IMR-90 (cell line): ENCODE data around the gene TLK2. TPM values are rescaled to one million over a fixed set of nuclear protein-coding genes. Genes with fewer than 3 reads are reported as not detected.
"Not testable (repeated sequence)": the region's sequence is repeated elsewhere in the genome, so short reads cannot be mapped to it uniquely, and the experiment has no call there.

Experiments used
- ATAC-seq: fragments of 200-7000 bp; cut with Tn5 transposase; 2 replicates; pipeline ENCODE4 v1.9.1; 2020; ENCODE audit warnings: low read depth, mild to moderate bottlenecking, moderate library complexity
- BruUV-seq: library from RNA; stranded (reverse); fragments of 400-500 nt; replicated peaks from 2 replicates; lab custom pipeline; 2021; lab: Mats Ljungman, UMichigan
- CTCF ChIA-PET: fragments of 300-600 bp; formaldehyde crosslinking; extraction: SDS; loops from one replicate; lab custom pipeline; 2021; ENCODE audit warnings: antibody characterized with exemption; lab: Yijun Ruan, JAX
- POLR2A ChIA-PET: fragments of 300-600 bp; sonication (Branson Sonifier 250); formaldehyde crosslinking; loops from one replicate; lab custom pipeline; 2022; ENCODE audit warnings: antibody characterized with exemption; ENCODE audit not compliant: unreplicated experiment; lab: Charles Lee
- DNase-seq: peaks from one replicate; pipeline ENCODE4 v3.0.0; 2013
- H2AFZ ChIP-seq: replicated peaks from 2 replicates; pipeline ENCODE3; 2013; ENCODE audit warnings: low read length, mild to moderate bottlenecking; ENCODE audit not compliant: poor library complexity
- H2AK5ac ChIP-seq: 2 replicates; pipeline ENCODE4 v1.6.1; 2013; ENCODE audit warnings: low read depth, low read length, inconsistent platforms
- H2AK9ac ChIP-seq: replicated peaks from 2 replicates; pipeline ENCODE3; 2013; ENCODE audit warnings: mild to moderate bottlenecking, low read depth, low read length, moderate library complexity; ENCODE audit not compliant: poor library complexity
- H2BK120ac ChIP-seq: 2 replicates; pipeline ENCODE4 v1.6.1; 2013; ENCODE audit warnings: low read depth, low read length, inconsistent platforms
- H2BK15ac ChIP-seq: 3 replicates; pipeline ENCODE4 v1.6.1; 2013; ENCODE audit warnings: low read depth, low read length, inconsistent platforms
- H2BK20ac ChIP-seq: 2 replicates; pipeline ENCODE4 v1.6.1; 2013; ENCODE audit warnings: low read depth, mild to moderate bottlenecking, inconsistent platforms, low read length, moderate library complexity
- H2BK5ac ChIP-seq: 2 replicates; pipeline ENCODE4 v1.6.1; 2013; ENCODE audit warnings: mild to moderate bottlenecking, low read depth, low read length, inconsistent platforms; ENCODE audit not compliant: poor library complexity, severe bottlenecking
- H3K14ac ChIP-seq: replicated peaks from 2 replicates; pipeline ENCODE4 v1.6.1; 2013; ENCODE audit warnings: low read depth, low read length, inconsistent platforms
- H3K18ac ChIP-seq: 2 replicates; pipeline ENCODE4 v1.6.1; 2013; ENCODE audit warnings: low read depth, low read length, control low read depth
- H3K23ac ChIP-seq: 2 replicates; pipeline ENCODE4 v1.6.1; 2013; ENCODE audit warnings: low read depth, low read length, inconsistent platforms
- H3K27ac ChIP-seq: 2 replicates; pipeline ENCODE4 v1.5.1; 2013; ENCODE audit warnings: mild to moderate bottlenecking, control low read depth, low read length; ENCODE audit not compliant: insufficient read depth
- H3K27me3 ChIP-seq: 2 replicates; pipeline ENCODE4 v1.6.1; 2013; ENCODE audit warnings: low read length; ENCODE audit not compliant: control insufficient read depth, insufficient read depth
- H3K36me3 ChIP-seq: 2 replicates; pipeline ENCODE4 v1.6.1; 2013; ENCODE audit warnings: low read length, mixed read lengths; ENCODE audit not compliant: control insufficient read depth, insufficient read depth
- H3K4ac ChIP-seq: 2 replicates; pipeline ENCODE4 v1.6.1; 2013; ENCODE audit warnings: low read depth, low read length, inconsistent platforms
- H3K4me1 ChIP-seq: 2 replicates; pipeline ENCODE4 v1.6.1; 2013; ENCODE audit warnings: low read length, mixed read lengths; ENCODE audit not compliant: control insufficient read depth, insufficient read depth
- H3K4me2 ChIP-seq: 2 replicates; pipeline ENCODE4 v1.6.1; 2013; ENCODE audit warnings: low read depth, mild to moderate bottlenecking, control low read depth, low read length, moderate library complexity
- H3K4me3 ChIP-seq: 2 replicates; pipeline ENCODE4 v1.5.1; 2013; ENCODE audit warnings: low read depth, mild to moderate bottlenecking, control low read depth, low read length, moderate library complexity; ENCODE audit not compliant: insufficient read depth
- H3K56ac ChIP-seq: 2 replicates; pipeline ENCODE4 v1.6.1; 2013; ENCODE audit warnings: low read length, inconsistent platforms; ENCODE audit not compliant: insufficient read depth; ENCODE audit errors: extremely low read depth
- H3K79me1 ChIP-seq, 2 experiments: 2 replicates each; pipeline ENCODE4 v1.6.1; 2013; ENCODE audit warnings: low read length in 2 of 2, inconsistent platforms in 1 of 2, low read depth in 1 of 2
- H3K9ac ChIP-seq: 2 replicates; pipeline ENCODE4 v1.6.1; 2013; ENCODE audit warnings: low read depth, low read length, control low read depth
- H3K9me1 ChIP-seq: 2 replicates; pipeline ENCODE4 v1.6.1; 2013; ENCODE audit warnings: low read length, inconsistent platforms; ENCODE audit not compliant: insufficient read depth
- H3K9me3 ChIP-seq: 2 replicates; pipeline ENCODE4 v1.6.1; 2013; ENCODE audit warnings: low read length; ENCODE audit not compliant: control insufficient read depth, insufficient read depth
- H4K20me1 ChIP-seq: 2 replicates; pipeline ENCODE4 v1.6.1; 2013; ENCODE audit warnings: low read length, inconsistent platforms; ENCODE audit not compliant: insufficient read depth
- H4K5ac ChIP-seq: 2 replicates; pipeline ENCODE4 v1.6.1; 2013; ENCODE audit warnings: mild to moderate bottlenecking, low read depth, low read length, control low read depth
- H4K8ac ChIP-seq, 2 experiments: 2 replicates each; pipeline ENCODE4 v1.6.1; 2013; ENCODE audit warnings: low read depth in 2 of 2, low read length in 2 of 2, control low read depth in 1 of 2, inconsistent platforms in 1 of 2
- H4K91ac ChIP-seq: 2 replicates; pipeline ENCODE4 v1.6.1; 2013; ENCODE audit warnings: low read depth, low read length, inconsistent platforms; ENCODE audit not compliant: insufficient read depth
- WGBS, 2 experiments: methylation state at CpG; one replicate each; pipeline versions ENCODE4 v1.1.5 to v1.1.7; 2013; ENCODE audit warnings: missing lambda C conversion rate in 2 of 2; ENCODE audit not compliant: insufficient read length in 1 of 2; ENCODE audit errors: extremely low coverage in 2 of 2; 5-methylcytosine and 5-hydroxymethylcytosine counted together
- dilution Hi-C: fragments of 300-500 bp; cut with HindIII; formaldehyde crosslinking; loops from one replicate; pipeline ENCODE4 v1.14.3; 2018; ENCODE audit warnings: low sequenced_read_pairs; ENCODE audit not compliant: unreplicated experiment
- in situ Hi-C: fragments of 300-500 bp; cut with MboI; formaldehyde crosslinking; loops from 3 replicates; pipeline ENCODE4 v1.14.3; 2019; ENCODE audit warnings: low sequenced_read_pairs, inconsistent platforms, mixed read lengths
- intact Hi-C: fragments of 100-400 bp; cut with micrococcal nuclease; formaldehyde crosslinking; loops from 2 replicates; pipeline ENCODE4 v1.10.0; 2022
- polyA plus RNA-seq, 3 experiments: library from polyadenylated mRNA; depleted of rRNA; stranded (reverse); fragments of >200 nt; gene quantifications; 2 replicates each; pipeline ENCODE4 v1.2.3, GENCODE V29; 2012; ENCODE audit warnings: low replicate concordance in 1 of 3
- total RNA-seq: library from RNA; depleted of rRNA; stranded (reverse); fragments of >200 nt; gene quantifications from 2 replicates; pipeline ENCODE4 v1.2.3, GENCODE V29; 2012

TLK2 gene
- total and polyA plus RNA-seq, 2 of the 4 experiments (the other 2 are of a cell fraction), result 35.7 to 39.4 TPM

- H4K20me1 ChIP-seq, result peaks cover 30% of the 10 kb centered on the region
These were observed 20.2 kb downstream of the TLK2 start for GRCh38 chr17:62498796-62499195.

GRCh38 chr17:62500463-62500862, 21.8 kb downstream of the TLK2 start:
- H2BK20ac ChIP-seq, H3K56ac ChIP-seq, H2AK9ac ChIP-seq, dilution Hi-C loops, H3K4me1 ChIP-seq, H3K4ac ChIP-seq, POLR2A ChIA-PET, H4K91ac ChIP-seq, H3K14ac ChIP-seq, ATAC-seq, H3K36me3 ChIP-seq, H2BK15ac ChIP-seq, H3K9ac ChIP-seq, BruUV-seq, intact Hi-C loops, H3K18ac ChIP-seq, H2AFZ ChIP-seq, H3K9me1 ChIP-seq, H3K9me3 ChIP-seq, H2AK5ac ChIP-seq, H3K4me3 ChIP-seq, H3K4me2 ChIP-seq, H4K5ac ChIP-seq, H2BK120ac ChIP-seq, H3K23ac ChIP-seq, H3K27ac ChIP-seq, DNase-seq, H3K27me3 ChIP-seq, CTCF ChIA-PET, in situ Hi-C loops, H4K8ac ChIP-seq, H2BK5ac ChIP-seq: not testable (repeated sequence)
- WGBS, 2 experiments, result no CpG with 5 or more reads among the region's 1 CpG
- Histone ChIP-seq H3K79me1 (peaks cover 0 to 31% of the 10 kb centered on the region in 2 experiments; a peak in 3 of 4 replicates), H4K20me1 (peaks cover 35% of the 10 kb centered on the region)

More at GRCh38 chr17:62498796-62499195, 20.2 kb downstream of the TLK2 start:
- H3K14ac ChIP-seq, H3K4ac ChIP-seq, H3K27ac ChIP-seq, H2BK20ac ChIP-seq, H3K4me3 ChIP-seq, H4K5ac ChIP-seq, H4K8ac ChIP-seq, POLR2A ChIA-PET, H3K4me1 ChIP-seq, H3K36me3 ChIP-seq, H2AFZ ChIP-seq, H2AK9ac ChIP-seq, H3K18ac ChIP-seq, H3K56ac ChIP-seq, H2AK5ac ChIP-seq, H2BK5ac ChIP-seq, H3K27me3 ChIP-seq, H3K9me1 ChIP-seq, H4K91ac ChIP-seq, intact Hi-C loops, H3K9ac ChIP-seq, BruUV-seq, H2BK120ac ChIP-seq, H3K23ac ChIP-seq, H3K4me2 ChIP-seq, dilution Hi-C loops, ATAC-seq, H2BK15ac ChIP-seq, in situ Hi-C loops, DNase-seq, H3K9me3 ChIP-seq: not testable (repeated sequence)
- CTCF ChIA-PET, result interaction anchor here (0.6 kb wide), 1 partner anchor 77 kb away, joined by 3 read pairs; no protein-coding TSS in a partner anchor
- H3K79me1 ChIP-seq, result peaks cover 0 to 31% of the 10 kb centered on the region in 2 experiments; a peak in 2 of 4 replicates
- WGBS, 2 experiments, result no CpG with 5 or more reads among the region's 8 CpGs
